GM23338 (cell line): ENCODE measurements around the gene POU2AF3.

Experiments
- CTCF ChIP-seq, 2 experiments: fragments of 200-600 bp in 1 of 2; sonication (generic) in 1 of 2; conservative IDR thresholded peaks; 2 replicates each; pipeline versions ENCODE4 v1.5.1 to v1.6.1; 2016 to 2017; ENCODE audit warnings: antibody characterized with exemption in 2 of 2, low read depth in 2 of 2, mild to moderate bottlenecking in 2 of 2, moderate library complexity in 1 of 2
- EZH2 ChIP-seq: fragments of 200-600 bp; sonication (generic); IDR thresholded peaks from one replicate; pipeline ENCODE4 v1.8.0; 2017; ENCODE audit warnings: antibody characterized with exemption, mild to moderate bottlenecking, low read depth; ENCODE audit not compliant: unreplicated experiment
- EZH2phosphoT487 ChIP-seq: fragments of 200-600 bp; sonication (generic); IDR thresholded peaks from one replicate; pipeline ENCODE4 v1.8.1; 2018; ENCODE audit warnings: antibody characterized with exemption; ENCODE audit not compliant: unreplicated experiment
- JUNB ChIP-seq: IDR thresholded peaks from one replicate; pipeline ENCODE4 v1.6.1; 2016; ENCODE audit warnings: antibody characterized with exemption; ENCODE audit not compliant: unreplicated experiment
- NANOG ChIP-seq: IDR thresholded peaks from 2 replicates; pipeline ENCODE4 v1.6.1; 2016; ENCODE audit warnings: antibody characterized with exemption, borderline replicate concordance
- POLR2AphosphoS5 ChIP-seq: IDR thresholded peaks from 2 replicates; pipeline ENCODE4 v1.6.1; 2016; ENCODE audit warnings: antibody characterized with exemption, low read depth
- REST ChIP-seq: IDR thresholded peaks from one replicate; pipeline ENCODE4 v1.6.1; 2018; ENCODE audit warnings: antibody characterized with exemption; ENCODE audit not compliant: unreplicated experiment
- STAT1 ChIP-seq: IDR thresholded peaks from one replicate; pipeline ENCODE4 v1.6.1; 2016; ENCODE audit warnings: antibody characterized with exemption; ENCODE audit not compliant: unreplicated experiment
- ZNF331 ChIP-seq: fragments of 250-450 bp; sonication (Bioruptor Pico); IDR thresholded peaks from 2 replicates; pipeline ENCODE4 v1.5.0; 2020; ENCODE audit warnings: low read depth, mild to moderate bottlenecking, moderate library complexity

DNA sequence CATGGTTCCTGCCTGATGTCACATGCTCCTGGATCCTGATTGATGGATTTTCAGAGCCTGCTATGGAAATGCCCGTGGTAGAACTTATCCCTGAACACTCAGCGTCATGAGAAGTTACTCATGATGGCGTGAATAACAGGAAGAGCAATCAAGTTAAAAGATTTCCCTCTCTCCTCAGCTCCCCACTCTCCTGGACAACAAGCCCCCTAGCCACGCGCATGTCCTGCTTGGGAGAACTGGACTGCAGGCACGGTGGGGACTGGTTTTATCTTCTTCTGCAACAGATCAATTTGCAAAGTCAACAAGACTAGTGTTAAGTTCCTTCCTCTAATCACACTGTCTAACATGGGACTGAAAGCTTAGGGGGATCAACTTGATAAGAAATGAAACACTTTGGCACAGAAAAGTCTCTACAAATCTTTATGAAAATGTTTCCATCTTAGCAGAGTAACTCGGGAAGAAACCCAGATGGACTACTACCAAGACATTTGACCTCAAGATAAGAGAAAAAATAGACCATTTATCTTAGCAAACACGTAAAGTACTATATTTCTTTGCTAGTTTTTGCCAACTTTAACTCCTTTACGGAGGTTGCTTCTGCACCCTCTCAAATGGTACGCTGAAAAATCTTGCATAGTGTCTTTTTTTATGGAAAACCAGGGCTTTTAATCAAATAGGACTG, 53.2 kb downstream of the POU2AF3 start:
- TF ChIP-seq CTCF (conservative IDR thresholded peaks at IDR 0.05; ENCODE audit: low read depth in 2 of 2), result no peak
- no peak for TF ChIP-seq NANOG
- TF ChIP-seq EZH2, result no peak
- no peak for TF ChIP-seq POLR2AphosphoS5
- no peak for TF ChIP-seq REST
- TF ChIP-seq JUNB, result no peak
- no peak for TF ChIP-seq STAT1
- no peak for TF ChIP-seq ZNF331 (CRISPR knock-in tag)
- TF ChIP-seq EZH2phosphoT487, result no peak
